SK-N-SH treated with all-trans-retinoic acid at 6 μM for 48 hours (cell line): ENCODE results near the gene KRR1.

Source experiments
- ATAC-seq: fragments of 200-7000 bp; cut with Tn5 transposase; 3 replicates; pipeline ENCODE4 v1.9.1; 2020; ENCODE audit warnings: mild to moderate bottlenecking, moderate library complexity
- ARNTL ChIP-seq: fragments of 450-650 bp; formaldehyde crosslinking; IDR thresholded peaks from 2 replicates; pipeline ENCODE4 v1.5.0; 2020; ENCODE audit warnings: low read depth, mild to moderate bottlenecking, moderate library complexity, borderline replicate concordance
- BACH2 ChIP-seq: fragments of 250-450 bp; sonication (Bioruptor Pico); IDR thresholded peaks from 2 replicates; pipeline ENCODE4 v1.9.0; 2021; ENCODE audit warnings: mild to moderate bottlenecking, borderline replicate concordance
- CREB5 ChIP-seq: fragments of 250-450 bp; sonication (Bioruptor Pico); IDR thresholded peaks from 2 replicates; pipeline ENCODE4 v1.5.1; 2020; ENCODE audit warnings: low read depth, mild to moderate bottlenecking, moderate library complexity
- CSDC2 ChIP-seq: fragments of 250-450 bp; sonication (Bioruptor Pico); IDR thresholded peaks from 2 replicates; pipeline ENCODE4 v1.5.0; 2020; ENCODE audit warnings: mild to moderate bottlenecking, moderate library complexity
- ESRRG ChIP-seq: fragments of 250-450 bp; sonication (Bioruptor Pico); IDR thresholded peaks from 2 replicates; pipeline ENCODE4 v1.6.1; 2021; ENCODE audit warnings: mild to moderate bottlenecking
- GLIS3 ChIP-seq: fragments of 250-450 bp; sonication (Bioruptor Pico); IDR thresholded peaks from 2 replicates; pipeline ENCODE4 v1.5.0; 2020; ENCODE audit warnings: mild to moderate bottlenecking, moderate library complexity
- ISL1 ChIP-seq: fragments of 250-450 bp; sonication (Bioruptor Pico); IDR thresholded peaks from 2 replicates; pipeline ENCODE4 v2.1.2; 2022; ENCODE audit warnings: mild to moderate bottlenecking, moderate library complexity
- OSR1 ChIP-seq: fragments of 250-450 bp; sonication (Bioruptor Pico); IDR thresholded peaks from 2 replicates; pipeline ENCODE4 v1.8.0; 2022; ENCODE audit warnings: moderate library complexity, mild to moderate bottlenecking, inconsistent platforms
- PPARA ChIP-seq: fragments of 250-450 bp; sonication (Bioruptor Pico); IDR thresholded peaks from 2 replicates; pipeline ENCODE4 v1.5.0; 2020; ENCODE audit warnings: mild to moderate bottlenecking, borderline replicate concordance
- RARB ChIP-seq: fragments of 250-450 bp; sonication (Bioruptor Pico); IDR thresholded peaks from 2 replicates; pipeline ENCODE4 v1.8.0; 2021; ENCODE audit warnings: mild to moderate bottlenecking, moderate library complexity
- TCF4 ChIP-seq: fragments of 250-450 bp; sonication (Bioruptor Pico); IDR thresholded peaks from 2 replicates; pipeline ENCODE4 v1.8.0; 2021; ENCODE audit warnings: mild to moderate bottlenecking, moderate library complexity, borderline replicate concordance
- TOX ChIP-seq: fragments of 250-450 bp; sonication (Bioruptor Pico); IDR thresholded peaks from 2 replicates; pipeline ENCODE4 v1.8.0; 2021; ENCODE audit warnings: mild to moderate bottlenecking, moderate library complexity, borderline replicate concordance
- ZFP3 ChIP-seq: fragments of 250-450 bp; sonication (Bioruptor Pico); IDR thresholded peaks from 2 replicates; pipeline ENCODE4 v1.5.0; 2020; ENCODE audit warnings: mild to moderate bottlenecking, moderate library complexity
- ZFP30 ChIP-seq: fragments of 450-650 bp; formaldehyde crosslinking; IDR thresholded peaks from 2 replicates; pipeline ENCODE4 v1.5.0; 2022; ENCODE audit warnings: mild to moderate bottlenecking, moderate library complexity
- ZNF565 ChIP-seq: fragments of 450-650 bp; formaldehyde crosslinking; conservative IDR thresholded peaks from 2 replicates; pipeline ENCODE4 v1.5.0; 2020; ENCODE audit warnings: low read depth, mild to moderate bottlenecking, moderate library complexity
- ZNF70 ChIP-seq: fragments of 450-650 bp; formaldehyde crosslinking; IDR thresholded peaks from 2 replicates; pipeline ENCODE4 v1.5.0; 2020; ENCODE audit warnings: mild to moderate bottlenecking, moderate library complexity
- ZNF8 ChIP-seq: fragments of 450-650 bp; formaldehyde crosslinking; IDR thresholded peaks from 2 replicates; pipeline ENCODE4 v1.5.0; 2020; ENCODE audit warnings: mild to moderate bottlenecking, moderate library complexity
- TF ChIP-seq, protein P1 (sequence below): fragments of 250-450 bp; sonication (Bioruptor Pico); IDR thresholded peaks from 2 replicates; pipeline ENCODE4 v1.8.0; 2020; ENCODE audit warnings: mild to moderate bottlenecking, moderate library complexity, borderline replicate concordance
- TF ChIP-seq, protein P2 (sequence below): fragments of 250-450 bp; sonication (Bioruptor Pico); IDR thresholded peaks from 2 replicates; pipeline ENCODE4 v1.8.0; 2021; ENCODE audit warnings: low read depth, mild to moderate bottlenecking, moderate library complexity, borderline replicate concordance
- TF ChIP-seq, protein P3 (sequence below): fragments of 250-450 bp; sonication (Bioruptor Pico); IDR thresholded peaks from 2 replicates; pipeline ENCODE4 v1.5.0; 2020; ENCODE audit warnings: mild to moderate bottlenecking, moderate library complexity

Gene KRR1

DNA sequence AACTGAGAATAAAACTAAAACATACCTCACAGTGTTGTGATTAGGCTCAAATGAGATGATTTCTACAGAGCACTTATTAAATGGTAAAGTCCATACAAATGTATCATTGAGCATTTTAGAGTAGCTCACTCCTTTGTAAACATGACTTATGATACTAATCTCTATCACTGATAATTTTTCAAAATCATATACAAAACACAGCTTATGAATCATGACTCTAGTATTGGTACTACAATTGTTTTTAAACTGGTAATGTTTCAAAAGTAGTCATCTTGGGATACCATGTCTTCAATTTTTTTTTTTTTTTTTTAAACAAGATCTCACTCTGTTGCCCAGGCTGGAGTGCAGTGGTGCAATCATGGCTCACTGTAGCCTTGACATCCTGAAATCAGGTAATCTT lies 40.1 kb upstream of the KRR1 start (continued):
- no peak for TF ChIP-seq CREB5
- TF ChIP-seq ZFP30 (CRISPR knock-in tag), result no peak
- TF ChIP-seq CSDC2 (CRISPR knock-in tag), result no peak
- TF ChIP-seq OSR1 (CRISPR knock-in tag), result no peak
- TF ChIP-seq ARNTL (CRISPR knock-in tag), result no peak
- TF ChIP-seq ESRRG, result no peak
- TF ChIP-seq PPARA (CRISPR knock-in tag), result no peak

DNA sequence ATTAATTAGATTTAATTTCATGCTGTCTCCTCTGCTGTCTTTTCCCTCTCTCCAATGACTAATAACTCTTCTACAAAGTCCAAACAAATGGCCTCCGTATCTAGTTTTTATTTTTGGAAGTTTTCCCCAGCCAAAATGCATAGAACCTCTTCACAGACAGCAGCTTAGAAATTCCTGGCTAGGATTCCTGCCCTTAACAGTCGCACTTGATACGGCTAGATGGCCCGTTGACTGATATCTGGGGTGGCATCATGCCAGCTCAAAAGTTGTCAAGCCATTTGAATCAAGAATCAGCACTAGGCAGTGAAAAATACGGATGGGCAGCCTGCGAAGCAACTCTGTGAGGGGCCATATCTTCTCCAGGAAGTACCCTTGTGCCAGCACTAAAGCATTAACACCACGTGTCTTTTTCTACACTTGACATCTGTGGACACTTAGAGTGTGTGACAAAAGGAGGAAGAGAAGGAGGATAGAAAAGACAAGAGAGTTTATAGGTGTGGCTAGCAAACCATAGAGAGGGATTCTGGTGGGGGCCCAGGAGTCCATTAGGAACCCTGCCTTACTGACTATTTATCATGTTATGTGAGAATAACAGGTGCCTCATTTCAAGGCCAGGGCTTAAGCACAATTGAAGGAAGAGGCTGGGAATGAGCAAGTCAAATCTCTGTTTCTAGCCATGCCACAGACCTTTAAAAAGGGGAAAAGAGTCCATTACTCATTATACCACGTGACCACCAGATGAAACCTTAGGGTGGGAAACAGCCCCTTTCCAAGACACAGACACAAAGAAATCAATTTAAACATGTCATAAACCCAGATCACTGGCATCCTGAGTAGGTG lies 39.2 kb upstream of the KRR1 start:
- peak; percentile 44 for ATAC-seq
- peak; percentile 61 for TF ChIP-seq ISL1 (CRISPR knock-in tag)
- TF ChIP-seq, protein P1, sequence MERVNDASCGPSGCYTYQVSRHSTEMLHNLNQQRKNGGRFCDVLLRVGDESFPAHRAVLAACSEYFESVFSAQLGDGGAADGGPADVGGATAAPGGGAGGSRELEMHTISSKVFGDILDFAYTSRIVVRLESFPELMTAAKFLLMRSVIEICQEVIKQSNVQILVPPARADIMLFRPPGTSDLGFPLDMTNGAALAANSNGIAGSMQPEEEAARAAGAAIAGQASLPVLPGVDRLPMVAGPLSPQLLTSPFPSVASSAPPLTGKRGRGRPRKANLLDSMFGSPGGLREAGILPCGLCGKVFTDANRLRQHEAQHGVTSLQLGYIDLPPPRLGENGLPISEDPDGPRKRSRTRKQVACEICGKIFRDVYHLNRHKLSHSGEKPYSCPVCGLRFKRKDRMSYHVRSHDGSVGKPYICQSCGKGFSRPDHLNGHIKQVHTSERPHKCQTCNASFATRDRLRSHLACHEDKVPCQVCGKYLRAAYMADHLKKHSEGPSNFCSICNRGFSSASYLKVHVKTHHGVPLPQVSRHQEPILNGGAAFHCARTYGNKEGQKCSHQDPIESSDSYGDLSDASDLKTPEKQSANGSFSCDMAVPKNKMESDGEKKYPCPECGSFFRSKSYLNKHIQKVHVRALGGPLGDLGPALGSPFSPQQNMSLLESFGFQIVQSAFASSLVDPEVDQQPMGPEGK, result no peak

- ATAC-seq, result peak; percentile 22; the same call in 2 of the 3 replicates
- no peak for TF ChIP-seq RARB (CRISPR knock-in tag)
Measured at GRCh38 chr12:75549989-75550388, 38.6 kb upstream of the KRR1 start.

- no peak for TF ChIP-seq ZNF8 (CRISPR knock-in tag)
- ATAC-seq, result no peak
Measured at GRCh38 chr12:75548879-75549278, 37.5 kb upstream of the KRR1 start.

DNA sequence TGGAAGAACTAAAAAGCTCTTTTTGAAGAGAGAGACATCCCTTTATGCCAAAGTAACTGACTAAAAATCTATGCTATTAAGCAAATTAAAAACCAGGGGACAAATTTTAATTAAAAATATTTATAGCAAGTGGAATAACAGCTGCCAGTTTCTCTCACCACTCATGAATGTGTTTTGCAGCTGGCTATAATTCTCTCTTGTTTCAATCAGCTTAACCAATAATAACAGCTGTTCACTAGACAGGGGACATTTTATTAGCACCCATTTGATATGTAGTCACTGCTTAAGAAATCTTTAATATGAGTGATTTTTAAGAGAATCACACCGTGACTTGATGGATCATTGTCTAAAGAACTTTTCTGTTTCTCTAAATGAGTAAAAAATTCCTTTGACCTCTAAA lies 34.2 kb upstream of the KRR1 start:
- ATAC-seq, result no peak
- TF ChIP-seq ZNF565 (CRISPR knock-in tag) (no peak), ISL1 (CRISPR knock-in tag) (no peak), BACH2 (CRISPR knock-in tag) (no peak), ZNF8 (CRISPR knock-in tag) (no peak), ZNF70 (CRISPR knock-in tag) (no peak), RARB (CRISPR knock-in tag) (no peak), TOX (no peak), ESRRG (no peak), TCF4 (CRISPR knock-in tag) (no peak), ZFP30 (CRISPR knock-in tag) (no peak), CSDC2 (CRISPR knock-in tag) (no peak), ARNTL (CRISPR knock-in tag) (no peak), PPARA (CRISPR knock-in tag) (no peak), ZFP3 (CRISPR knock-in tag) (no peak), GLIS3 (CRISPR knock-in tag) (no peak)
- TF ChIP-seq, protein P2, sequence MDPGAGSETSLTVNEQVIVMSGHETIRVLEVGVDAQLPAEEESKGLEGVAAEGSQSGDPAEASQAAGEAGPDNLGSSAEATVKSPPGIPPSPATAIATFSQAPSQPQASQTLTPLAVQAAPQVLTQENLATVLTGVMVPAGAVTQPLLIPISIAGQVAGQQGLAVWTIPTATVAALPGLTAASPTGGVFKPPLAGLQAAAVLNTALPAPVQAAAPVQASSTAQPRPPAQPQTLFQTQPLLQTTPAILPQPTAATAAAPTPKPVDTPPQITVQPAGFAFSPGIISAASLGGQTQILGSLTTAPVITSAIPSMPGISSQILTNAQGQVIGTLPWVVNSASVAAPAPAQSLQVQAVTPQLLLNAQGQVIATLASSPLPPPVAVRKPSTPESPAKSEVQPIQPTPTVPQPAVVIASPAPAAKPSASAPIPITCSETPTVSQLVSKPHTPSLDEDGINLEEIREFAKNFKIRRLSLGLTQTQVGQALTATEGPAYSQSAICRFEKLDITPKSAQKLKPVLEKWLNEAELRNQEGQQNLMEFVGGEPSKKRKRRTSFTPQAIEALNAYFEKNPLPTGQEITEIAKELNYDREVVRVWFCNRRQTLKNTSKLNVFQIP (CRISPR knock-in tag), result no peak
- TF ChIP-seq, protein P3, sequence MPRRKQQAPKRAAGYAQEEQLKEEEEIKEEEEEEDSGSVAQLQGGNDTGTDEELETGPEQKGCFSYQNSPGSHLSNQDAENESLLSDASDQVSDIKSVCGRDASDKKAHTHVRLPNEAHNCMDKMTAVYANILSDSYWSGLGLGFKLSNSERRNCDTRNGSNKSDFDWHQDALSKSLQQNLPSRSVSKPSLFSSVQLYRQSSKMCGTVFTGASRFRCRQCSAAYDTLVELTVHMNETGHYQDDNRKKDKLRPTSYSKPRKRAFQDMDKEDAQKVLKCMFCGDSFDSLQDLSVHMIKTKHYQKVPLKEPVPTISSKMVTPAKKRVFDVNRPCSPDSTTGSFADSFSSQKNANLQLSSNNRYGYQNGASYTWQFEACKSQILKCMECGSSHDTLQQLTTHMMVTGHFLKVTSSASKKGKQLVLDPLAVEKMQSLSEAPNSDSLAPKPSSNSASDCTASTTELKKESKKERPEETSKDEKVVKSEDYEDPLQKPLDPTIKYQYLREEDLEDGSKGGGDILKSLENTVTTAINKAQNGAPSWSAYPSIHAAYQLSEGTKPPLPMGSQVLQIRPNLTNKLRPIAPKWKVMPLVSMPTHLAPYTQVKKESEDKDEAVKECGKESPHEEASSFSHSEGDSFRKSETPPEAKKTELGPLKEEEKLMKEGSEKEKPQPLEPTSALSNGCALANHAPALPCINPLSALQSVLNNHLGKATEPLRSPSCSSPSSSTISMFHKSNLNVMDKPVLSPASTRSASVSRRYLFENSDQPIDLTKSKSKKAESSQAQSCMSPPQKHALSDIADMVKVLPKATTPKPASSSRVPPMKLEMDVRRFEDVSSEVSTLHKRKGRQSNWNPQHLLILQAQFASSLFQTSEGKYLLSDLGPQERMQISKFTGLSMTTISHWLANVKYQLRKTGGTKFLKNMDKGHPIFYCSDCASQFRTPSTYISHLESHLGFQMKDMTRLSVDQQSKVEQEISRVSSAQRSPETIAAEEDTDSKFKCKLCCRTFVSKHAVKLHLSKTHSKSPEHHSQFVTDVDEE, result no peak
- TF ChIP-seq, protein P1, result no peak
